Panc1 (cell line): ENCODE results near the gene RARB. TPM values are rescaled to one million over a fixed set of nuclear protein-coding genes. Genes with fewer than 3 reads are reported as not detected.

ENCODE experiments used
- ATAC-seq: fragments of 200-7000 bp; cut with Tn5 transposase; 2 replicates; pipeline ENCODE4 v1.9.1; 2020; ENCODE audit warnings: mild to moderate bottlenecking, moderate library complexity
- BruUV-seq: library from RNA; stranded (reverse); fragments of 400-500 nt; replicated peaks from 2 replicates; lab custom pipeline; 2021; lab: Mats Ljungman, UMichigan
- CTCF ChIA-PET: fragments of 300-600 bp; sonication (Branson Sonifier 250); formaldehyde crosslinking; loops from one replicate; lab custom pipeline; 2022; ENCODE audit warnings: antibody characterized with exemption; lab: Charles Lee
- POLR2A ChIA-PET: fragments of 300-600 bp; sonication (Branson Sonifier 250); formaldehyde crosslinking; loops from one replicate; lab custom pipeline; 2022; ENCODE audit warnings: antibody characterized with exemption; lab: Charles Lee
- DNase-seq: peaks from one replicate; pipeline ENCODE4 v3.0.0-alpha.2; 2010; ENCODE audit warnings: low read depth, low spot score
- H3K27ac ChIP-seq: 2 replicates; pipeline ENCODE4 v1.5.1; 2011; ENCODE audit warnings: mild to moderate bottlenecking, low read length, inconsistent platforms
- H3K27me3 ChIP-seq: fragments of 200-500 bp; sonication (Bioruptor generic); 2 replicates; pipeline ENCODE4 v1.6.0; 2014; ENCODE audit warnings: low read length, inconsistent platforms; ENCODE audit not compliant: control insufficient read depth, insufficient read depth
- H3K36me3 ChIP-seq: fragments of 200-500 bp; sonication (Bioruptor generic); 2 replicates; pipeline ENCODE4 v1.5.1; 2014; ENCODE audit warnings: inconsistent platforms, mild to moderate bottlenecking, low read length, moderate library complexity; ENCODE audit not compliant: control insufficient read depth, insufficient read depth
- H3K4me1 ChIP-seq: 2 replicates; pipeline ENCODE4 v1.5.1; 2011; ENCODE audit warnings: inconsistent platforms, mild to moderate bottlenecking, low read length, moderate library complexity; ENCODE audit not compliant: control insufficient read depth, insufficient read depth
- H3K4me3 ChIP-seq, 2 experiments: 2 replicates each; pipeline ENCODE4 v1.5.1; 2011 to 2012; ENCODE audit warnings: low read depth in 2 of 2, low read length in 2 of 2, mild to moderate bottlenecking in 2 of 2, inconsistent platforms in 1 of 2, moderate library complexity in 1 of 2
- H3K9me3 ChIP-seq: fragments of 200-500 bp; sonication (Bioruptor generic); 2 replicates; pipeline ENCODE4 v1.5.1; 2014; ENCODE audit warnings: low read depth, mild to moderate bottlenecking, inconsistent platforms, low read length, moderate library complexity; ENCODE audit not compliant: control insufficient read depth, insufficient read depth
- CTCF ChIP-seq: fragments of 450-650 bp; IDR thresholded peaks from 2 replicates; pipeline ENCODE4 v1.5.1; 2017; ENCODE audit warnings: mild to moderate bottlenecking
- POLR2AphosphoS5 ChIP-seq: IDR thresholded peaks from 2 replicates; pipeline ENCODE4 v1.6.1; 2012; ENCODE audit warnings: mild to moderate bottlenecking, low read depth, low read length, moderate library complexity
- REST ChIP-seq, 2 experiments: IDR thresholded peaks; 2 replicates each; pipeline ENCODE4 v1.6.1; 2011 to 2012; ENCODE audit warnings: low read depth in 2 of 2, control low read depth in 1 of 2, low read length in 1 of 2, mild to moderate bottlenecking in 1 of 2, moderate library complexity in 1 of 2; ENCODE audit not compliant: insufficient read depth in 1 of 2
- SIN3A ChIP-seq: IDR thresholded peaks from 2 replicates; pipeline ENCODE4 v1.6.1; 2012; ENCODE audit warnings: low read depth, mild to moderate bottlenecking, low read length, moderate library complexity, borderline replicate concordance; ENCODE audit not compliant: insufficient read depth
- TCF7L2 ChIP-seq: IDR thresholded peaks from 2 replicates; pipeline ENCODE4 v1.6.1; 2011; ENCODE audit warnings: mild to moderate bottlenecking, low read depth, low read length, inconsistent platforms
- in situ Hi-C: cut with HindIII; loops from 2 replicates; pipeline ENCODE4 v1.10.0; 2016; ENCODE audit warnings: low sequenced_read_pairs, low pct_unique_long_range_greater_than_20kb
- intact Hi-C: fragments of 100-400 bp; cut with micrococcal nuclease; formaldehyde crosslinking; loops from one replicate; pipeline ENCODE4 v1.10.0; 2022; ENCODE audit not compliant: unreplicated experiment
- total RNA-seq: library from RNA; stranded (reverse); gene quantifications from one replicate; pipeline ENCODE4 v1.2.1, GENCODE V29; 2021; ENCODE audit not compliant: unreplicated experiment

RARB gene
- total RNA-seq, 1 experiment from 2014 or later = not detected

GRCh38 chr3:25429361-25430286 is 1.6 kb downstream of the RARB start:
- intact Hi-C loops = no loop called here
- Histone ChIP-seq H3K36me3 (no peaks in the 10 kb centered on the region), H3K27ac (no peak overlapping the region), H3K27me3 (peaks cover 8% of the 10 kb centered on the region; the same call in 1 of the 2 replicates), H3K4me1 (no peaks in the 10 kb centered on the region), H3K9me3 (no peaks in the 10 kb centered on the region), H3K4me3 (peak overlapping the region in 1 of 2 experiments; percentile 42; a peak in 1 of 4 replicates)
- no peak for TF ChIP-seq REST (IDR thresholded peaks at IDR 0.05; ENCODE audit: insufficient read depth in 1 of 2, low read depth in 2 of 2, low read length in 1 of 2)
- no peak for TF ChIP-seq SIN3A
- no peak for TF ChIP-seq CTCF
- TF ChIP-seq POLR2AphosphoS5 = no peak
- TF ChIP-seq TCF7L2 = no peak
- ChIA-PET POLR2A (no interaction called here), CTCF (no interaction called here)
- ATAC-seq (no peak), DNase-seq (no peak)
- BruUV-seq = no TSS peak
- in situ Hi-C loops = no loop called here

- ChIA-PET POLR2A (no interaction called here), CTCF (no interaction called here)
- DNase-seq (no peak), ATAC-seq (no peak)
- TF ChIP-seq CTCF (no peak), SIN3A (no peak)
- no TSS peak for BruUV-seq
- Histone ChIP-seq H3K9me3 (no peaks in the 10 kb centered on the region), H3K27ac (no peak overlapping the region), H3K4me3 (peak overlapping the region in 1 of 2 experiments; percentile 42; a peak in 1 of 4 replicates), H3K27me3 (peaks cover 8% of the 10 kb centered on the region; the same call in 1 of the 2 replicates), H3K36me3 (no peaks in the 10 kb centered on the region), H3K4me1 (no peaks in the 10 kb centered on the region)
- intact Hi-C loops (no loop called here), in situ Hi-C loops (no loop called here)
Observed at GRCh38 chr3:25430287-25430934, 2.3 kb downstream of the RARB start.
